HG03354 (cell line): ENCODE measurements around the gene ADAMTSL3.

ENCODE experiments used
- ATAC-seq: cut with Tn5 transposase; IDR thresholded peaks from one replicate; pipeline ENCODE4 v1.9.1; 2021; ENCODE audit warnings: mild to moderate bottlenecking; ENCODE audit not compliant: unreplicated experiment, poor library complexity, severe bottlenecking

ADAMTSL3 gene

DNA sequence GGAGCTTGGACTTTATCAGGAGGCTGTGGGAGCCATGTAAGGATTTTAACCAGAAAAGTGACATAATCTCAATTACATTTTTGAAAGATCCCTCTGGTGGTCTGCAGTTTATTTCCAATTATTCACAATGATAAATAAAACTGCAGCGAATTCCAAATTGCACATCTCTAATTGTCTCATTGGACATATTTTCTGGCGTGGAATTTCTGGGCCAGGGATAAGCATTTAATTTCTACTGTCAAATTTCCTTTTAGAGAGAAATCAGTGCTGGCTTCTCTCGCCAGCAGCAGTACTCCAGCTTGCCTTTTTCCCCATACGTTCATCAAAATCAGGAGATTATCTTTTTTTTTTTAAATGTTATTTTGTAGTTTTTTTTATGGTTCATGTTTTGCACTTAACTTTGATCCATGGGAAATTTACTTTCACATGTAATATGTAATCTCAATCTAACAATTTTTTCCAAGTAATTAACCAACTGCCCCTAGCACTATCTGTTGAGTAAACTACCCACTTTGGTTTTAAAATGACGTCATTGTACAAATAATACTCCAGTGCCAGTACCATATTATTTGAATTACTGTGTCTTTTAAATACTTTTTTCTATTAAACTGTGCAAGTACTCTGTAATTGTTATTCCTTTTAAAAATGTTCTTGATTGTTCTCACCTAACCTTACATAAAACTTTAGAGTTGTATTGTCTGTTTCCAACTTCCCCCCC is 251.8 kb downstream of the ADAMTSL3 start:
- no peak for ATAC-seq

DNA sequence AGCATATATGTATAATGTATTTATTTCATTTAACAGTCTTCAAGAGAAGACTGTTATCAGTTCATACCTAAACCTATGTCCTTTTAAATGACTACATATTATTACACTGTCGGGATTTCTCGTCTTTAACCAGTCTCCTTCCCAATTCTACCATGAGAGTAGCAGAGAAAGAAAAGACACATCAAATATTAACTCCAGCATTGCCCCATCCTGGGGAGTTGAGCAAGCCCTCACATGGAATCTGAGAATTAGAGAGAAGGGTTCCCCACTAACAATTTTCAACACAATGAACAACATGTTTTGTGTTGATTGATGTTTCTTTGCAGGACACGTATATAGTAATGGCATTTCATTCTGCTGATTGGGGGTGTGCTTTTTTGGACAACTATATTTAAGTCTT is 257.4 kb downstream of the ADAMTSL3 start:
- no peak for ATAC-seq

DNA sequence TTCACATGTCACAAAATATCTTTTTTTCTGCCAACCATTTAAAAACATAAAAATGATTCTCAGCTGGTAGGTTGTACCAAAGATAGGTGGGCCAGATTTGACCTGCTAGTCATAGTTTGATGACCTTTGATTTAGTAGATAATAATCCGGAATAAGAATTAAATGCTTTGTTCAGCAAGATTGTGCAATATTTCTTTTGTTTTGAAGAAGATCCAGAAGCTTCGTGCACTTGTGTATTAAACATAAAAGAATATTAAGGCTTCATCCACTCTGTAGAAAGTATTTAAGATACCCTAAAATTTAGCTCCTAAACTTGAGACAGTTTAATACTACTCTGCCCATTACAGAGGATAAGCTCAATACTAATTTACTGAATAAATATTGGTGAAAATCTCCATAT is 258.4 kb downstream of the ADAMTSL3 start:
- no peak for ATAC-seq

DNA sequence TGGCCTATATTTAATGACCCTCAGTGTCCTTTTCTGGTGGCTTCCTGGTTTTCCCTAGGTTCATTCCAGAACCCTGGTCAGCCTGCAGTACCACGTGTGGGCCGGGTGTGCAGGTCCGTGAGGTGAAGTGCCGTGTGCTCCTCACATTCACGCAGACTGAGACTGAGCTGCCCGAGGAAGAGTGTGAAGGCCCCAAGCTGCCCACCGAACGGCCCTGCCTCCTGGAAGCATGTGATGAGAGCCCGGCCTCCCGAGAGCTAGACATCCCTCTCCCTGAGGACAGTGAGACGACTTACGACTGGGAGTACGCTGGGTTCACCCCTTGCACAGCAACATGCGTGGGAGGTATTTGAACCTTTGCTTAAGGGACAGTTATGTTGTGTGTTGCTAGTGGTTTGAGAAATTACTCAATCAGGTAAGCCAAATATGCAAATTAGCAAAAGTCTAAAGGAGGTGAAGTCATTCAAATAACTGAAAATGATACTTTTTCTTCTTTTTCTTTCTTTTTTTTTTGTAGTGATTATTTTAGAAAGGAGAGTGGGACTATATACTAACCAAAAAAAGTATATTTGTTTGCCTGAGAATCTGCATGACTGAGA is 259.2 kb downstream of the ADAMTSL3 start:
- ATAC-seq = no peak

DNA sequence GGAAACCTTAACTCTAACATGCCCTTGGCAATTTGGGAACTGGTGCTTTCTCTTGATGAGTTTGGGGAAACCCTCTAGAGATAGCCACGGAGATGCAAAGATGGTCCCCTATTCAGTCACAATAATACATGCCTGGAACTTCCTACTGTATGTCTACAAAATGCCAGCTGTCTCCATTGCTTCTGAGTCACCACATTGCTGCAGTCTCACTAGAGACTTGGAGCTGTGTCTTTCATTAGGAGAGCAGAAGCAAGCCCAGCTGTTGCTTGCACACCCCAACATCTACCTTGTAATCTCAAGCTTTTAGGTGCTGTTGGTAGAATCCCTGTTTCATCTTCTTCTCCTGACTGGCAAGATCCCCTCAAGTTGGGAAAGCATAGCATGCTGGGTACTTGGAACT is 261.0 kb downstream of the ADAMTSL3 start:
- no peak for ATAC-seq

DNA sequence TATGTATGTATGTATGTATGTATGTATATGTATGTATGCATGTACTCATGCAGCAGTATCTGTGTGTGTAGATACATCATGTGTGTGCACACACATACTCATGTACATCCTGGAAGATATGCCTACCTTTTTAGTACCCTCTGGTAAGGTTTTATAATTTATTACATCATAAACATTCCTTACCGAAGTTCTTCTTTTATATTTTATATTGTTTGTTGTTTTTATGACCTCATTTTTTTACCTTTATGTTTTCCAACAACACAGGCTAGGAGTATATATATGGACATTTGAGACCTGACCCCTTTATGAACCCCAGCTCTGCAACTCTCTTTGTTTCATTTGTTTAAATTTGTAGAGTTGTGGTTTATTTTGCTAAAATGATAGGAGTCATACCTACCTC is 263.5 kb downstream of the ADAMTSL3 start:
- ATAC-seq = no peak

DNA sequence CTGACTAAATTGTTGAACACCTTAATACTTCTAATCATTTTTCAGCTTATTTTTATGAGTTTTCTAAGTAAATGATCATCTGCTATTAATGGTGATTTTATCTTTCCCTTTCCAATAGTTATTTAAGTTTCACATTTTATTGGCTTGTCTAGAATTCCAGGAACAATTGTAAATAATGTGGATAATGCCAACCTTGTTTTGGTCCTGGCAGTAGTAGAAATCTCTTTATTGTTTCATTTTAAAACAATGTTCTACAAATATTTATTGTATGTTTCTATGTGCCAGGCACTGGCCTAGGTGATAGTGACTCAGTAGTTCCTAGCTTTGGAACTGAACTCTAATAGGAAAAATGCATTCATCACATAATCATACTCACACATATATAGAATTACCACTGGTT is 264.1 kb downstream of the ADAMTSL3 start:
- ATAC-seq = no peak

DNA sequence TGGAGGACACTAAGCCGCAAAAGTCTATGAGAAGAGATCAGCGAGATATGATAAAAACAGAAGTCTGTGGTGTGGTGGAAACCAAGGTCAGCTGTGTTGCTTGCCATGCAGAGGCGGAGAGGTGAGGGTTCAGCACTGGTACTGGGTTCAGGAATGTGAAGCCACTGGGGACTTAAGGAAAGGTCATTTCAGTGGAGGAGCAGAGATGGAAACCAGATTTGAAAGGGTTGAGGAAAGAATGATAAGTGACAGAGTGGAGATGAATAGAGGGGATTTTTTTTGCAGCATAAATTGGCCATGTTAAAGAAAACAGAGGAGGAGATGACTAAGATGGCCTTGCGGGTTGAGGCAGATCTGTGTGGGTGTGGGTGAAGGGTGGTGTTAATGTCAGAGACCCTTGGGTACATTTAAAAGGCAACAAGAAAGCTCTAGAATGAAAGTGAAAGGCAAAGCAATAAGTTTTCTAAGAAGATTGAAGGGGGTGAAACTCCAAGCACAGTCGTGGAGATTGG is 265.5 kb downstream of the ADAMTSL3 start:
- ATAC-seq = no peak

DNA sequence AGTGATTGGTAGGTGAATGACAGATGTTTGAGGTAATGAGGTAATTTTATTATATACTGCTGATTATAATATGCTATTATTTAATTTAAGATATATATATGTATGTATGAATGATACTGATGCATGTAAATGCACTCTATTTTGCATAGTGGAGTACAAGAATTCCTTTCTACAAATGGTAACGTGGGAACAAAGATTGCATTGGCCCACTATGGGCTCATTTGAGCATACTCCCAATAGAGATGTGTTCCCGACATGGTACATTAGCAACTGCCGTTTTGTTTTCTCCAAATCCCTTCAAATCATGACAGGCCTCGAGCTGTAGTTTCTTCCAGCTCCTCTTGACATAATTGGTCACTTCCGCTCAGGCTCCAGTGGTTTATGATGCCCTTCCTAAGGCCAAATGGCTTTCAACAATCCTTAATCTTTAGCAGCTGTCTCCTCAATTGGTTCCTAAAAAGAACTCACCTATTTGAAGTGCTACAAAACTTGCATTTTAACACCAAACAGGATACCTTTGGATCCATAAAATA is 266.1 kb downstream of the ADAMTSL3 start:
- ATAC-seq = no peak

DNA sequence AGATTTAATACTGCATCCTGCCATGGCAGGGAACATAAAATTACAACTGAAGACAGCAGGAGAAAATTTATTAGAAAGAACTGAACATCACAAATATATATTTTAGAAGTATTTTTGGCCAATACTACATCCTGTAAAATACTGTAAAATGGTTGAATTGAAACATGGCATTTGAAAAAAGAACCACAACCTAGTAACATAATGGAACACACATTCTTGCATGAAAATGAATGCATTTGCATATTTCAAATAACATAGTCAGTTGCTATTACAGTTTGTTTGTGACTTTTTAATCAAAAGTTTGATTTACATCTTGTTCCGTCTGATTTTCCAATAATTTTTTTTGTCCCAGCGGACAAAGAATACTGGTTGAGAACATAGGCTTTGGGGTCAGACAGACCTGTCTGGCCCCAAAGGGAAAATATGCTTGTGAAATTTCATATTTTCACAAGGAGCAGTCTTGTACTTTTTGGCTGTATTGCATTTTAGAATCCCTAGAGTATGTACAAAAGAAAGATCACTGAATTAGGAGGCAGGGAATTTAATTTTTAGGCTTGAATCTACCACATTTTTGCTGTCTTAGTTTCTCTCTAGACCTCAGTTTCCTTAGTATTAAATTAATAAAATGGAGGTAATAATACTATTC is 268.8 kb downstream of the ADAMTSL3 start:
- ATAC-seq = no peak

DNA sequence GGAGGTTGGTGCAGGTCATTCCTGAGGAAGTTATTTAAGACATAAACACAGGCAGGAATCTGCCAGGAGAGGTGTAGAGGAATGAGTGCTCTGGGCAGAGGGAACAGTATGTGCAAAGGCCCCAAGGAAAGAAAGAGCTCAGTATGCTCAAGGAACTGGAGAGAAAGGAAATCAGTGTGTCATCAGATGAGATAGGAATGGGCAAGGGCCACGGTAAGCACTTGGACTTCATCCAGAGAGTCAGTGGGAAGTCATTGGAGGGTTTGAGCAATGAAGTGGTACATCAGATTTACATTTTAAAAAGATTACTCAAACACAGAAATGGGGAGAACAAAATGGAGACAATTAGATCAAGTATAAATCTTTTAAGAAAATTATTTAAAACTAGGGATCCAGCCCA is 272.2 kb downstream of the ADAMTSL3 start:
- no peak for ATAC-seq

DNA sequence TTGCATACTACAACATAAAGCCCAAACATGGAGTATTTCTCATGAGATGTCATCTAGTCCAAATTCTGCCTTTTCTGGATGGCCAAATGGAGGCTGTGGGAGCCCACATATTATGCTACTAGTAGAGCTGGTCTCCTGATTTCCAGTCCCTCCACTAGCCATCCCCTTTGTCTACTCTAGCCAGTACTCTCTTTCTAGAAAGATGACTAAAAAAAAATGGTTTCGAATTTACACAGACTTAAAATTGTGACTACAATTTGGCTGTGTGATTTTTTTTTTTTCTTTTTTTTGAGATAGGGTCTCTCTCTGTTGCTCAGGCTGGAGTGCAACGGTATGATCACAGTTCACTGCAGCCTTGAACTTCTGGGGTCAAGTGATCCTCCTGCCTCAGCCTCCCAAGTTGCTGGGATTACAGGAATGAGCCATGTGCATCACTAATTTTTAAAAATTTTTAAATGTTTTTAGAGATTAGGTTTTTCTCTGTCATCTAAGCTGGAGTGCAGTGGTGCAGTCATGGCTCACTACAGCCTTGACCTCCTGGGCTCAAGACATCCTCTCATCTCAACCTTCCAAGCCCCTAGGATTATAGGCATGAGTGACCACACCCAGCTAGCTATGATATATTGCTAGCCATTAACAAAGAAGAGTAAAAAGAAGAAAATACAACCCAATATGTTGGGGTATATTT is 273.9 kb downstream of the ADAMTSL3 start:
- peak; percentile 58 for ATAC-seq

DNA sequence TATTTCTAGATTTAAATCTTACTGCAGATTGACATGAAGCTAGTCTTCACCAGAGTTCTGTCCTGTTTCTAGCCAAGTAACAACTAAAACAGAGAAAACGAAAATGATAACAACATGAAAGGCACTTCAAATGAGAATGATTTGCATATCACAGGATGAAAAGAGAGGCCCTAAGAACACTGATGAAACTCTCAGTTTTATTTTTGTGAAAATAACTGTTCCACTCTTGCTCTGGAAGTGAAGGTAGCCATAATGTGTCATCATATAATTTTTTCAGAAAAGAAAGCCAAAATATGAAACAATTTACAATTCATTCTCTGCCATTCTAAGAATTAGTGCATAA is 274.4 kb downstream of the ADAMTSL3 start:
- ATAC-seq = peak; percentile 92

DNA sequence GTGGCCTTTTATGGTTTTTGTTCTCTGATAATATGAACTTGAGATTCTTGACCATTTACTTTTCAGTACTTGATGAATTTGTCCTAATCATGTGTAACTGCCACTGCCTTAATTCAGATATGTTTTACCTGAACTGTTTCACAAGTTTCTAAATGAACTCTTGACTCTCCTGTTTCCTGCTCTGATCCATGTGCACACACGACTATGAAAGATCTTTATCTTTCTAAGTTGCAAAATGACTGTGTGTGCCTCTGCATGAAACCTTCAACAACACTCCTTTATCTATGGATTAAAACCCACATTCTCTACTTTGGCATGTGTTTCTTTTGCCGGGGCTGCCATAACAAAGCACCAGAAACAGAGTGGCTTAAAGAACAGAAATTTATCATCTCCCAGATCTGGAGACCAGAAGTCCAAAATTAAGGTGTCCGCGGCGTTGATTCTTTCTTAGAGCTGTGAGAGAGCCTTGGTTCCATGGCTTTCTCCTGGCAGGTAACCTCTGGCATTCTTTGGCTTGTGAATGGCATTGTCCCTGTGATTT is 275.0 kb downstream of the ADAMTSL3 start:
- ATAC-seq = peak; percentile 37

DNA sequence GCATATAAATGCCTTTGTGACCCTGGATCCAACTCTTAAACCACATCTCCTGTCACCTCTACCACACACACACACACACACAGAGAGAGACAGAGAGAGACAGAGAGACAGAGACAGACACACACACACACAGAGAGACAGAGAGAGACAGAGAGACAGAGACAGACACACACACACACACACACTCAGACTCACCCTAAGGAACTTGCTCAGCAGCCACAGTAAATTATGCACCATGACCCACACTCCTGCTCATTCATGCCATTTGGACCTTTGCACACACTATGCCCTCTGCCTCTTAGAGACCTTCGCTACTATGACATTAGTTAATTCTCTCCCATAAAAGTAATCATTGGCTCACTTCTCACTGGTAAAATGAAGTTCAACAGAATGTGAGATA is 275.7 kb downstream of the ADAMTSL3 start:
- no peak for ATAC-seq

DNA sequence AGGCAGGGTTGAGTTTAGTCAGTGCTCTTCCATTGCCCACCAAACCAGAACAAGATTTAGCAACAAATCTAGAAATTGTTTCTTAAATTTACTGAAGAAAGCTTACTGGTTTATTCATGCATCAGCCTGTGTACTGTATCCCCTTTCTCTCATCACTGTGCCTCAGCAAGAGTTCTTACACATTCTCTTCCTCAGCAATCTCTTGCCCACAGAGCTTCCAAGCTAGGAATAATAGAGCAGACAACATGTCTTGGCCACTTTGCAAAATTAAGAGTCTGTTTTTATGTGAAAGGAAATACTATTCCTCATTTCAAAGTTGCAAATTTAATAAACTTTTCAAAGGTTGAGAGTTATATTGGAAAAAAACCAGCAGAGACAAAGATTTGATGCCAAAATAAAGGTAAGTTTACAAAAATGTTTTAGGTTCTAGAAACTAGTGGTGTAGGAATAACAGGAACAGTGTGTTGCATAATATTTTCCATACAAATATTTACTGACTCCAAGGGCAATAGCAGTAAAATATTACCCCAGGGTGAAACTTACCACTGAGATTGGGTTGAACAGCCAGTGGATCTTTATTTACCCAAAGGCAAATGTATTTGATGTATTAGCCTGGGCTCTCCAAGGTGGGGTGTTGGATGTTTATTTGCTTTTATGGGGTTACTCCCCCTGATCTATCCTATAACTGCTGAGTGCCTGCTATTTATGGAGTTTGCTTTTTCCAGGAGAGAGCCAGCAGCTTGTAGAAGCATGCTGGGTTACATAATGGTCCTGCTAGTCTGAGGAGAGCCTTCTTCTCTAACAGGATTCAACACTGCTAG is 276.7 kb downstream of the ADAMTSL3 start:
- ATAC-seq = no peak

DNA sequence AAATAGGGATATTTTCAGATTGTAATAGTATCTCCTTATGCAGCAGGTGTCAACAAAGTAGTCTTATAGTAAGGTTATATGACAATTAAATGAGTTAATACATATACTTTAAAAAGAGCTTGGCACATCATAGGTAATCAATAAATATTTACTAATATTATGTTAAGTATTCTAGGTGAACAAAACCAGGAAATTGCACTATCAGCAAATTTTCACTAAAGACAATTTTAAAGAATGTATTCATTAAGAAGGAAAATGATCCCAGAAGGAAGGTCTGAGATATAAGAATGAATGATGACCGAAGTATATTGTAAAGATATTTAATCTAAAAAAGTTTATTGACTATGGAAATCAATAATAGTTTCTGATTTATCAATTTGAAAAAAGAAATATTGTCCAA is 281.9 kb downstream of the ADAMTSL3 start:
- ATAC-seq = no peak

DNA sequence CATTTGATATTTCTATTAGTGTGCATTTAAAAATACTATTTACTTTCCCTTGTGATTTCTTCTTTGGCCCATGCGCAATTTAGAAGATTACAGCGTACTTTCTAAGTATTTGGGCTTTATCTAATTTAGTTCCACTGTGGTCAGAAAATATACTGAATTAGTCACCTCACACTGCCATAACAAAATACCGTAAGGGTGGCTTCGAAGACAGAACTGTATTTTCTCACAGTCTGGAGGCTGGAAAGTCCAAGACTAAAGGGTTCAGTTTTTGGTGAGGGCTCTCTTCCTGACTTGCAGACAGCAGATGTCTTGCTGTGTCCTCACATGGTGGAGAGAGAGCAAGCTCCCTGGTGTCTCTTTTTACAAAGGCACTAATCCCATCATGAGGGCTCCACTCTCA is 286.2 kb downstream of the ADAMTSL3 start:
- ATAC-seq = no peak

DNA sequence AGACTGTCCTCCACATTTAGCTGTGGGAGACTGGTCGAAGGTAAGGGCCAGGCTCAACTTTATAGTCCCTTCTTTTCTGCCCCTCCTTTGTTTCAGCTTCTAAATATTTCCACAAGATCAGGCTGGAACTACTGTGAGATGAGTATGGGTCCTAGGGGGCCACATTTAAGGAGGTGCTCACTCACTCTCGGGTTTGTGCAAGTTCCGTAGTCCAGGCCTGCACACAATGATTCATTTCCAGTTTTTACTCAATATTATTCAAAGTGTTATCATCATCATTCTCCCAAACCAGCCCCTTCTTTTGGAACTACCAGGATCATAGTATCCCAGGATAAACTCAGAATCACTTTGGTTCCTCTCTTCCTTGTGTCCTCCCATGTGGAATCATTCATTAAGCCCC is 289.1 kb downstream of the ADAMTSL3 start:
- no peak for ATAC-seq
